Measurements from ENCODE around the gene TAS1R1. TPM values are rescaled to one million over a fixed set of nuclear protein-coding genes. Genes with fewer than 3 reads are reported as not detected.

TAS1R1 gene
- total and polyA plus RNA-seq, 10 of the 15 experiments (the other 5 are each of a cell fraction or from before 2014, with no cell fraction given), result 0.03 to 0.06 (median 0.04) TPM; not detected in 7

- no peak overlapping the region for H2AFZ ChIP-seq (ENCODE audit: control insufficient read depth, low read depth, low read length)
- no peaks in the 10 kb centered on the region for H3K4me1 ChIP-seq (ENCODE audit: control insufficient read depth, insufficient read depth, low read length)
- ChIA-PET CTCF (no interaction called here), RAD21 (ENCODE audit: unreplicated experiment) (no interaction called here), POLR2A (no interaction called here), SMC1A (ENCODE audit: uncharacterized antibody, unreplicated experiment) (no interaction called here)
- intact Hi-C loops (cut with micrococcal nuclease; ENCODE audit: unreplicated experiment), result no loop called here
- DNase-seq (ENCODE audit: low read depth, low spot score), result no peak
- no peaks in the 10 kb centered on the region for H3K27me3 ChIP-seq (replicated peaks in 1 of 2; ENCODE audit: control insufficient read depth in 2 of 2, insufficient read depth in 2 of 2, low read length in 1 of 2)
- H3K27ac ChIP-seq (ENCODE audit: control insufficient read depth, insufficient read depth), result no peak overlapping the region
- TF ChIP-seq USF1 (IDR thresholded peaks at IDR 0.05; ENCODE audit: borderline replicate concordance, extremely low read length, insufficient read depth, low read depth, low read length) (no peak), HDAC6 (IDR thresholded peaks at IDR 0.05; ENCODE audit: unreplicated experiment) (no peak), NFXL1 (IDR thresholded peaks at IDR 0.05; ENCODE audit: borderline replicate concordance) (no peak), MEF2A (IDR thresholded peaks at IDR 0.05; ENCODE audit: insufficient read depth, low read depth, low read length) (no peak), GABPA (IDR thresholded peaks at IDR 0.05; ENCODE audit: low read depth) (no peak), SMARCA5 (IDR thresholded peaks at IDR 0.05) (no peak), SMAD1 (IDR thresholded peaks at IDR 0.05; ENCODE audit: low read depth, partially characterized antibody) (no peak), TARDBP (IDR thresholded peaks at IDR 0.05; ENCODE audit: borderline replicate concordance) (no peak), SMAD5 (IDR thresholded peaks at IDR 0.05; ENCODE audit: low read depth) (no peak), RB1 (IDR thresholded peaks at IDR 0.05; ENCODE audit: borderline replicate concordance) (no peak), SMC3 (IDR thresholded peaks at IDR 0.05; ENCODE audit: borderline replicate concordance, low read length) (no peak), MLLT1 (IDR thresholded peaks at IDR 0.05) (no peak), E2F4 (IDR thresholded peaks at IDR 0.05; ENCODE audit: low read depth, low read length) (no peak), SIX5 (IDR thresholded peaks at IDR 0.05; ENCODE audit: low read depth, low read length, severe bottlenecking) (no peak), PKNOX1 (IDR thresholded peaks at IDR 0.05) (no peak), SUPT20H (IDR thresholded peaks at IDR 0.05; ENCODE audit: borderline replicate concordance, control insufficient read depth, low read depth, low read length) (no peak), WRNIP1 (IDR thresholded peaks at IDR 0.05; ENCODE audit: borderline replicate concordance, low read depth, low read length) (no peak), NR2C2 (IDR thresholded peaks at IDR 0.05; ENCODE audit: borderline replicate concordance, control insufficient read depth, insufficient read length, low read depth) (no peak)
- TF ChIP-seq, protein P1, sequence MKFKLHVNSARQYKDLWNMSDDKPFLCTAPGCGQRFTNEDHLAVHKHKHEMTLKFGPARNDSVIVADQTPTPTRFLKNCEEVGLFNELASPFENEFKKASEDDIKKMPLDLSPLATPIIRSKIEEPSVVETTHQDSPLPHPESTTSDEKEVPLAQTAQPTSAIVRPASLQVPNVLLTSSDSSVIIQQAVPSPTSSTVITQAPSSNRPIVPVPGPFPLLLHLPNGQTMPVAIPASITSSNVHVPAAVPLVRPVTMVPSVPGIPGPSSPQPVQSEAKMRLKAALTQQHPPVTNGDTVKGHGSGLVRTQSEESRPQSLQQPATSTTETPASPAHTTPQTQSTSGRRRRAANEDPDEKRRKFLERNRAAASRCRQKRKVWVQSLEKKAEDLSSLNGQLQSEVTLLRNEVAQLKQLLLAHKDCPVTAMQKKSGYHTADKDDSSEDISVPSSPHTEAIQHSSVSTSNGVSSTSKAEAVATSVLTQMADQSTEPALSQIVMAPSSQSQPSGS (IDR thresholded peaks at IDR 0.05; ENCODE audit: low read length), result no peak
- TF ChIP-seq, protein P2, sequence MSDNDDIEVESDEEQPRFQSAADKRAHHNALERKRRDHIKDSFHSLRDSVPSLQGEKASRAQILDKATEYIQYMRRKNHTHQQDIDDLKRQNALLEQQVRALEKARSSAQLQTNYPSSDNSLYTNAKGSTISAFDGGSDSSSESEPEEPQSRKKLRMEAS (IDR thresholded peaks at IDR 0.05; ENCODE audit: low read depth, low read length), result no peak
- H3K36me3 ChIP-seq (ENCODE audit: control insufficient read depth in 2 of 2, insufficient read depth in 2 of 2, low read length in 1 of 2), result peaks cover 15 to 28% of the 10 kb centered on the region in 2 experiments
- 72% methylated on average over 4 of the region's 5 CpGs for WGBS (ENCODE audit: insufficient coverage, insufficient replicate concordance, low lambda C conversion rate, missing lambda C conversion rate)
- H3K4me3 ChIP-seq, result no peak overlapping the region
- in situ Hi-C loops (cut with MboI), result no loop called here
- H3K9ac ChIP-seq (ENCODE audit: control insufficient read depth, insufficient read depth, low read length), result no peak overlapping the region
- no peaks in the 10 kb centered on the region for H3K79me2 ChIP-seq (ENCODE audit: control insufficient read depth, insufficient read depth, low read length)
- FAIRE-seq, result no peak
- no peaks in the 10 kb centered on the region for H4K20me1 ChIP-seq (ENCODE audit: control insufficient read depth, insufficient read depth)
- H3K9me3 ChIP-seq (replicated peaks; ENCODE audit: control insufficient read depth, insufficient read depth, low read length), result no peaks in the 10 kb centered on the region
- no peak overlapping the region for H3K4me2 ChIP-seq (ENCODE audit: control insufficient read depth, insufficient read depth)
- no TSS peak for BruUV-seq (replicated peaks)
- ATAC-seq, result no peak
Measured at GRCh38 chr1:6592441-6592840, 37.3 kb downstream of the TAS1R1 start.

All from GM12878 (cell line).